ENCODE measurements around the gene B3GNT4.
"Not testable (repeated sequence)": the region's sequence is repeated elsewhere in the genome, so short reads cannot be mapped to it uniquely, and the experiment has no call there.

Gene B3GNT4

GRCh38 chr12:122250536-122250935 lies 47.0 kb downstream of the B3GNT4 start:
- TF ChIP-seq, protein P1, sequence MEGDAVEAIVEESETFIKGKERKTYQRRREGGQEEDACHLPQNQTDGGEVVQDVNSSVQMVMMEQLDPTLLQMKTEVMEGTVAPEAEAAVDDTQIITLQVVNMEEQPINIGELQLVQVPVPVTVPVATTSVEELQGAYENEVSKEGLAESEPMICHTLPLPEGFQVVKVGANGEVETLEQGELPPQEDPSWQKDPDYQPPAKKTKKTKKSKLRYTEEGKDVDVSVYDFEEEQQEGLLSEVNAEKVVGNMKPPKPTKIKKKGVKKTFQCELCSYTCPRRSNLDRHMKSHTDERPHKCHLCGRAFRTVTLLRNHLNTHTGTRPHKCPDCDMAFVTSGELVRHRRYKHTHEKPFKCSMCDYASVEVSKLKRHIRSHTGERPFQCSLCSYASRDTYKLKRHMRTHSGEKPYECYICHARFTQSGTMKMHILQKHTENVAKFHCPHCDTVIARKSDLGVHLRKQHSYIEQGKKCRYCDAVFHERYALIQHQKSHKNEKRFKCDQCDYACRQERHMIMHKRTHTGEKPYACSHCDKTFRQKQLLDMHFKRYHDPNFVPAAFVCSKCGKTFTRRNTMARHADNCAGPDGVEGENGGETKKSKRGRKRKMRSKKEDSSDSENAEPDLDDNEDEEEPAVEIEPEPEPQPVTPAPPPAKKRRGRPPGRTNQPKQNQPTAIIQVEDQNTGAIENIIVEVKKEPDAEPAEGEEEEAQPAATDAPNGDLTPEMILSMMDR (IDR thresholded peaks at IDR 0.05): no peak
- peaks cover 4% of the 10 kb centered on the region for H3K4me1 ChIP-seq
- no peaks in the 10 kb centered on the region for H3K27me3 ChIP-seq (ENCODE audit: control insufficient read depth, insufficient read depth, low read length)
- H3K36me3 ChIP-seq (ENCODE audit: control insufficient read depth, insufficient read depth, low read length): no peaks in the 10 kb centered on the region
- no peak overlapping the region for H3K4me3 ChIP-seq (ENCODE audit: low read depth, low read length)
- no peak overlapping the region for H3K4me2 ChIP-seq (ENCODE audit: low read length)
- H3K9ac ChIP-seq: no peak overlapping the region
- peaks cover 19% of the 10 kb centered on the region for H3K79me2 ChIP-seq
- H2AFZ ChIP-seq: no peak overlapping the region
- H3K27ac ChIP-seq: no peak overlapping the region
- no peaks in the 10 kb centered on the region for H3K9me3 ChIP-seq (ENCODE audit: control insufficient read depth, low read length)

DNA sequence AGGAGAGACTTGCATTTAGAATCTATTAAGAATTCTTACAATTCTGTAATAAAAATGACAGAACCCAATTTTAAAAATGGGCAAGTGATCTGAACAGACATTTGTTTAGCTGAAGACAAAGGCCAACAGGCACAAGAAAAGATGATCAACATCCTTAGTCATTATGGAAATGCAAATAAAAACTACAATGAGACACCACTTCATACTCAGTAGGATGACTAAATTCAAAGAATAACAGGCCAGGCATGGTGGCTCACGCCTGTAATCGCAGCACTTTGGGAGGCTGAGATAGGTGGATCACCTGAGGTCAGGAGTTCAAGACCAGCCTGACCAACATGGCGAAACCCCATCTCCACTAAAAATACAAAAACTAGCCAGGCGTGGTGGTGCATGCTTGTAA lies 55.0 kb downstream of the B3GNT4 start:
- not testable (repeated sequence) for H3K27ac ChIP-seq; H3K9ac ChIP-seq; H3K4me3 ChIP-seq (ENCODE audit: low read depth, low read length); H3K36me3 ChIP-seq (ENCODE audit: control insufficient read depth, insufficient read depth, low read length); H3K9me3 ChIP-seq (ENCODE audit: control insufficient read depth, low read length); H3K4me1 ChIP-seq; H3K27me3 ChIP-seq (ENCODE audit: control insufficient read depth, insufficient read depth, low read length); H2AFZ ChIP-seq; H3K4me2 ChIP-seq (ENCODE audit: low read length)
- peaks cover 21% of the 10 kb centered on the region for H3K79me2 ChIP-seq
